Germinal center (tissue), 1 donor: ENCODE data around the gene HSD17B2.

ENCODE experiments used
- DNase-seq: peaks from one replicate; pipeline ENCODE4 v3.0.0; 2012; ENCODE audit warnings: mixed read lengths, low spot score

HSD17B2 gene

GRCh38 chr16:82019535-82019934, 15.5 kb upstream of the HSD17B2 start:
- DNase-seq: no peak

GRCh38 chr16:82020051-82020450, 15.0 kb upstream of the HSD17B2 start:
- DNase-seq: no peak

GRCh38 chr16:82023206-82023605, 11.8 kb upstream of the HSD17B2 start:
- no peak for DNase-seq

GRCh38 chr16:82024316-82024715, 10.7 kb upstream of the HSD17B2 start:
- no peak for DNase-seq

GRCh38 chr16:82024883-82025282, 10.2 kb upstream of the HSD17B2 start:
- DNase-seq: no peak

- no peak for DNase-seq
These were observed 7.4 kb upstream of the HSD17B2 start for GRCh38 chr16:82027629-82028064.

- DNase-seq: no peak
These were observed 3.7 kb upstream of the HSD17B2 start for GRCh38 chr16:82031116-82032084.

- no peak for DNase-seq
These were observed 2.0 kb upstream of the HSD17B2 start for GRCh38 chr16:82033006-82033405.

- no peak for DNase-seq
These were observed 1.3 kb upstream of the HSD17B2 start for GRCh38 chr16:82033683-82034300.

- no peak for DNase-seq
These were observed 2.2 kb downstream of the HSD17B2 start for GRCh38 chr16:82037251-82037650.

GRCh38 chr16:82037666-82038065, 2.6 kb downstream of the HSD17B2 start:
- DNase-seq: no peak

- DNase-seq: no peak
These were observed 5.2 kb downstream of the HSD17B2 start for GRCh38 chr16:82040296-82040695.

GRCh38 chr16:82041542-82041941, 6.5 kb downstream of the HSD17B2 start:
- no peak for DNase-seq

GRCh38 chr16:82042144-82042543, 7.1 kb downstream of the HSD17B2 start:
- DNase-seq: no peak

GRCh38 chr16:82042846-82043245, 7.8 kb downstream of the HSD17B2 start:
- DNase-seq: no peak

GRCh38 chr16:82043680-82044584, 8.9 kb downstream of the HSD17B2 start:
- no peak for DNase-seq

GRCh38 chr16:82044585-82044911, 9.5 kb downstream of the HSD17B2 start:
- DNase-seq: no peak

GRCh38 chr16:82045465-82045864, 10.4 kb downstream of the HSD17B2 start:
- DNase-seq: no peak

- DNase-seq: no peak
These were observed 11.5 kb downstream of the HSD17B2 start for GRCh38 chr16:82046541-82046940.

GRCh38 chr16:82046941-82047340, 11.9 kb downstream of the HSD17B2 start:
- DNase-seq: no peak

GRCh38 chr16:82047374-82047773, 12.3 kb downstream of the HSD17B2 start:
- DNase-seq: no peak

- DNase-seq: no peak
These were observed 12.7 kb downstream of the HSD17B2 start for GRCh38 chr16:82047787-82048186.
